Prostate gland (tissue), 2 donors: ENCODE results near the gene MCM3AP.

Experiments
- POLR2A ChIP-seq: fragments of 450-650 bp; IDR thresholded peaks from one replicate; pipeline ENCODE4 v1.6.1; 2016; ENCODE audit warnings: antibody characterized with exemption, mild to moderate bottlenecking
- TF ChIP-seq, protein P1 (sequence below), 4 experiments: fragments of 200-600 bp in 2 of 4; fragments of 450-650 bp in 2 of 4; sonication (generic) in 2 of 4; IDR thresholded peaks; 1 replicate in 3 of 4; 2 replicates in 1 of 4; pipeline ENCODE4 v1.5.1; 2016 to 2019; ENCODE audit warnings: antibody characterized with exemption in 4 of 4, mild to moderate bottlenecking in 2 of 4, moderate library complexity in 2 of 4

DNA sequence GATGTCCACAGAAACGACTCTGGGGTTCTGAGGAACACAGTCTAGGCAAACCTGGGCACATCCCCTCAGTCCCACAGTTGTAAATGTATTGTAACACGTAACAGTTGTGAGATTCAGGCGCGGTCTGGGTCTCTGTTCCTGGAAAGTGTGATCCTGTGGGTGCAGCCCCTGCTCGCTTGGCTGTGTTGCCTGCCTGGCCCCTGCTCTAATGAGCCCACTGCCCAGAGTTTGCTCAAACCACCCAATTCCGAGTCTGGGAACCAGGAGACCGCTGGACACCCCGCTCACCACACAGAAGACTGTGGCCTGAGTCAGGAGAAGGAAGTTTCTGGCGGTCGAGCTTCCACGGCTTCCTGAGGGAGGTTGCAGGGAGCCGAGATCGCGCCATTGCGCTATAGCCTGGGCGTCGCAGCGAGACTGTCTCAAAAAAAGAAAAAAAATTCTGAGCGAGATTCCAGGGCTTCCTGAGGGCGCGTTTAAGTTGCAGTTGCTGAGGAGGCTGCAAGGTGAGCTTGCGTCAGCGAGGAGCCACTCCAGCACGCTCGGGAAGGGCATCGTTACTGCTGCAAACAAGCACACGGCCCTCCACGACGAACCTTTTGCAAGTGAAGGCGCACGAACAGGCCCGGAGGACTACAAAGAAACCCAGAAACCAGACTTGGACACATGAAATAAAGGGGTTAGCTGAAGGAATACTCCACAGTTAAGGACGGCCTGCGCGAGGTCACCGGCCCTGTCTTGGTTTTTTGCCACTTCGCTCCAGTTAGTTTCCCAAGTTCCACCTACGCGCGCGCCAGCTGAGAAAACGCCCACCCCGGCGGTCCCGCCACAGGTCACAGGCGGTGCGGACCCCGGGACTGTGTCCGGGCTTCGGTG lies 37.2 kb upstream of the MCM3AP start:
- TF ChIP-seq, protein P1, sequence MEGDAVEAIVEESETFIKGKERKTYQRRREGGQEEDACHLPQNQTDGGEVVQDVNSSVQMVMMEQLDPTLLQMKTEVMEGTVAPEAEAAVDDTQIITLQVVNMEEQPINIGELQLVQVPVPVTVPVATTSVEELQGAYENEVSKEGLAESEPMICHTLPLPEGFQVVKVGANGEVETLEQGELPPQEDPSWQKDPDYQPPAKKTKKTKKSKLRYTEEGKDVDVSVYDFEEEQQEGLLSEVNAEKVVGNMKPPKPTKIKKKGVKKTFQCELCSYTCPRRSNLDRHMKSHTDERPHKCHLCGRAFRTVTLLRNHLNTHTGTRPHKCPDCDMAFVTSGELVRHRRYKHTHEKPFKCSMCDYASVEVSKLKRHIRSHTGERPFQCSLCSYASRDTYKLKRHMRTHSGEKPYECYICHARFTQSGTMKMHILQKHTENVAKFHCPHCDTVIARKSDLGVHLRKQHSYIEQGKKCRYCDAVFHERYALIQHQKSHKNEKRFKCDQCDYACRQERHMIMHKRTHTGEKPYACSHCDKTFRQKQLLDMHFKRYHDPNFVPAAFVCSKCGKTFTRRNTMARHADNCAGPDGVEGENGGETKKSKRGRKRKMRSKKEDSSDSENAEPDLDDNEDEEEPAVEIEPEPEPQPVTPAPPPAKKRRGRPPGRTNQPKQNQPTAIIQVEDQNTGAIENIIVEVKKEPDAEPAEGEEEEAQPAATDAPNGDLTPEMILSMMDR (IDR thresholded peaks at IDR 0.05), result no peak
- no peak for TF ChIP-seq POLR2A
